ENCODE results near the gene CHTF18. TPM values are rescaled to one million over a fixed set of nuclear protein-coding genes. Genes with fewer than 3 reads are reported as not detected.
"Not testable (repeated sequence)": the region's sequence is repeated elsewhere in the genome, so short reads cannot be mapped to it uniquely, and the experiment has no call there.

The CHTF18 gene
- total RNA-seq, 1 donor from 2014 or later = 79.3 TPM

DNA sequence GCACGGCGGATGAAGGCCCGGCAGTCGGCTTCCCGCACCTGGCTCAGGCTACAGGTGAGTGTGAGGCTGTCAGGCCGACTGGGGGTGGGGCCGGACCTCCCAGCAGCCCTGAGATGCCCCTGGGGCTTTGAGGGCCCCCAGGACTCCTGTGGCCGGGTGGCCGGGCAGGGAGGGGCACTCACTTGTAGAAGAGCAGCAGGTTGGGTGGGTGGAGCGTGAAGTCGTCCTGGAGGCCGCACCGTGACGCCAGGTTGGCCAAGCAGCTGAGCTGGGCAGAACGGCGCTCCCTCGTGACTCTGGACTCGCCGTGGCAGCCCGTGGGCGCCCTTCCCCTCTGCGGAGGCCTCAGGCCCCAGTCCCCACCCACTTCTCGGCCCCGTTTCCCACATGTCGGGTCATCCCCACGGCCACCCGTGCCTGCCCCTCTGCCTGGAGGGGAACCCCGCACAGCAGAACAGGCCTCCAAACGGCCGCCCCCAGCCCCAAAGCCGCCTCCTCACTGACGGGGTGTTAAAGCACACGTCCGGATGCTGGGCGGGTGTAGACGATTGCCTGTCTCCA lies 13.1 kb upstream of the CHTF18 start:
- intact Hi-C loops (cut with micrococcal nuclease) = no loop called here

DNA sequence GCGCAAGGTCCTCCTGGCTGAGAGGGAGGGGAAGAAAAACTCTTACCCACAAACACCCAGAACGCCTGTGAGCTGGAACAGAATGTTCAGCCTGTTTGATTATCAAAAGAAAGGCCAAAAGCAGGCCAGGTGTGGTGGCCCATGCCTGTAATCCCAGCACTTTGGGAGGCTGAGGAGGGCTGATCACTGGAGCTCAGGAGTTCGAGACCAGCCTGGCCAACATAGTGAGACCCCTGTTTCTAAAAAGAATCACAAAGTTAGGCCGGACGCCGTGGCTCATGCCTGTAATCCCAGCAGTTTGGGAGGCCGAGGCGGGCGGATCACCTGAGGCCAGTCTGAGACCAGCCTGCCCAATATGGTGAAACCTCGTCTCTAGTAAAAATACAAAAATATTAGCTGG lies 12.1 kb upstream of the CHTF18 start:
- intact Hi-C loops (cut with micrococcal nuclease) = not testable (repeated sequence)

DNA sequence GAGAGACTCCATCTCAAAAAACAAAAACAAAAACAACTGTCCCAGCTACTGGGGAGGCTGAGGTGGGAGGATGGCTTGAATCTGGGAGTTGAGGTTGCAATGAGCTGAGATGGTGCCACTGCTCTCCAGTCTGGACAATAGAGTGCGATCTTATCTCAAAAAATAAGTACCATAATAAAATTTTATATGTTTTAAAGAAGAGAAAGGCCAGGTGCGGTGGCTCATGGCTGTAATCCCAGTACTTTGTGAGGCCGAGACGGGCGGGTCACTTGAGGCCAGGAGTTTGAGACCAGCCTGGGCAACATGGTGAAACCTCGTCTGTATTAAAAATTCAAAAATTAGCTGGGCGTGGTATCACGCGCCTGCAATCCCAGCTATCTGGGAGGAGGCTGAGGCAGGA lies 11.6 kb upstream of the CHTF18 start:
- intact Hi-C loops (cut with micrococcal nuclease) = no loop called here

DNA sequence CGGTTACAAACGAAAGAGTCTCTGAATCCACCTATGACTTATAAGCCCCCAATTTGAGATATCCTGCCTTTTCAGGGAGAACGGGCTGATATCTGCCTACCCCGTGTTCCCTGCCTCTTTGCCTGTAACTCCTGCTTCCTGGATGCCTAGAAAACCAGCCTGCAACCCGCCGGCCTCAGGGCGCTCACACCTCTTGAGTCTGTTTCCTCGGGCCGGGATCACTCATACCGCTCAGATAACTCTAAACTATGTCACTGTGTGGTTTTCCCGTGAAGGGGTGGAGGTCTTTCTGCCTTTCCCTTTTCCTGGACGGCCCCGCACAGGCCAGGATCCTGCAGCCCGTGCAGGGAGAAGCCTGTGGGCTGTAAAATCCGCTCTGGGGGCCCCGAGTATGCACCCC lies 10.6 kb upstream of the CHTF18 start:
- intact Hi-C loops (cut with micrococcal nuclease) = no loop called here

DNA sequence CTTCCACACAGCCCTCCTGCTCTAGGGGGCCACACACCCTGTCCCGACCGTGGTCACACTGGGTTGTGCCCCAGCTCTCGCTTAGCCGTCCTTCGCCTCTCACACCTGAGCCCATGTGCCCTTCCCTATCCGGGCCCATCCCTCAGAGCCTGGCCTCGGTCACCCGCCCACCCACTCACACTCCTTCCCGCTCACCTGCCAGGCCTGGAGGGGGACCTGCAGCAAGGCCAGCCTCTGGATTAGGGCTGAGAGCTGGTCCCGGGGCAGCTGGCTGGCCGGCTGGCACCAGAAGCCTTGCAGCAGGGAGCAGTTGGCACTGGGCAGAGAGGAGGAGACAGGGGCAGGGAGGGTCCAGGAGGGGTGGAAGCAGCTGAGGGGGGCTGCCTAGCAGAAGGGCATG lies 10.0 kb upstream of the CHTF18 start:
- intact Hi-C loops (cut with micrococcal nuclease) = no loop called here

DNA sequence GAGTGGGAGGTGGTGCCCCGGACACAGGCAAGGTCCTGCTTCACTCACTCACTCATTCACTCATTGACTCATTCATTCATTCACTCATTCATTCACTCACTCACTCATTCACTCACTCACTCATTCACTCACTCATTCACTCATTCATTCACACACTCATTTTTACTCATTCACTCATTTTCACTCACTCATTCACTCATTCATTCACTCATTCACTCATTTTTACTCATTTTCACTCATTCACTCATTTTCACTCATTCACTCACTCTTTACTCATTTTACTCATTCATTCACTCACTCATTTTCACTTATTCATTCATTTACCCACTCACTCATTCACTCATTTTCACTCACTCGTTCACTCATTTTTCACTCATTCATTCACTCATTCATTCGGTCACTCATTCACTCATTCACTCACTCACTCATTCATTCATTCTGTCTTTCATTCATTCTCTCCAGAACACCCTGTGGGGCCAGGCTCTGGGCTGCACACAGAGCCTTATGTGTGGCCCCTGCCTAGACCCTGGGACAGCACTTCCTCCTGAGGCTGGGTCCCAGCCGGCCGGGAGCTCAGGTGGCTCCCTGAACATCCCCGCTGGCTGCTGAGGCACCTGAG lies 9.4 kb upstream of the CHTF18 start:
- intact Hi-C loops (cut with micrococcal nuclease) = no loop called here

DNA sequence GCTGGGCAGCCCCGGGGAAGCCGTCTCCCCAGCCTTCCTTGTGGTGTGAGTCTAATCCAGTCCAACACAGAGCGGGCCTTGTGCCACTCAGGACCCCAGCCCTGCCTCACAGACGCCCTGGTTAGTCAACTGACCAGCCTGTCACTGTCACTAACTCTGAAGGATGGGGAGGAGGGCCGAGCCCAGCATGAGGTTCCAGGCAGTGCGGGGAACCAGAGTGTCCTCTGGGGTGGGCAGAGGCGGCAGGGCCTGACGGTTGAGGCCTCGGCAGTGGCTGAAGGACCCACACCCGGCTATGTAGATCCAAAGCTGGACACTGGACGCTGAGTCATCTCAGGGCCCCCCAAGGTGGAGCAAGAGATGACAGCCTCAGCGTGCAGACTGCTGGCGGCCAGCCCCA lies 8.9 kb upstream of the CHTF18 start:
- intact Hi-C loops (cut with micrococcal nuclease) = no loop called here

DNA sequence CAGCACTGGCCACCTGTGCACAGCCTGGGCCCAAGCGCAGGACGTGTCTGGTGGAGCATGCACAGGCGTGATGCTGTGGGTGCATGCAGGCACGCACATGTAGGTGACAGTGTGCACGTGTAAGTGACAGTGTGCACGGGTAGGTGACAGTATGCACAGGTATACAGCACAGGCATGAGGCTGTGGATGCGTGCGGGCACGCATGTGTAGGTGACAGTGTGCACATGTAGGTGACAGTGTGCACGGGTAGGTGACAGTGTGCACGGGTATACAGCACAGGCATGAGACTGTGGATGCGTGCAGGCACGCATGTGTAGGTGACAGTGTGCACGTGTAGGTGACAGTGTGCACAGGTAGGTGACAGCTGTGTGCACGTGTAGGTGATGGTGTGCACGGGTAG lies 8.1 kb upstream of the CHTF18 start:
- intact Hi-C loops (cut with micrococcal nuclease) = no loop called here

DNA sequence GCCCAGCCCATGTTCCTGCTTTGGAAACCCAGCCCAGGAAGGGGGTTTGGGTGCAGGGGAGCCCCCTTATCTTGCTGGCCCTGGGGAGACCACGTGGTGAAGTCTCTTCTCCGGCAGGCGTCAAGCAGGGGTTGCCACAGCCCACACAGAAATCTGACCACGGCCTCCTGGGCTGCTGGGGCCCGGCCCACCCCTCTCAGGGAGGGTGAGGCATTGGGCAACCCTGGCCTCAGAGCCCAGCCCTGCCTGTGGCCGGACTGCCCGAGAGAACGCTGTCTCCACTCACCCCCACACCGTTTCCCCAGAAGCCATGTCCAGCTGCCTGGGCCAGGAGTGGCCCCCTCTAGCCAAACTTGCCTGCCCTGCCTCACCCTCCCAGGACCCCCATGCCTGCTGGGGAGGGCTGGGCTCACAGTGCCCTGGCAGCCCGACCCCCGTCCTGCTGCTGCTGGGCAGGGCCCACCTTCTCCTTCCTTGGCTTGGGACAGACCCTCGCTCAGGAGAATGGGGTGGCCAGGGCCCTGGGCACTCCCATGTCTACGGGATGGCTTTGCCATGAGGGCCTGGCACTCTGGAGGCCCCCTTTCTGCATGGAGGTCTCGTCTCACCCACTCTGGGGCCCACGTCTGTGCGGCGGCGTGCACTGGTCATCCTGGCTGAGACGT lies 6.9 kb upstream of the CHTF18 start:
- intact Hi-C loops (cut with micrococcal nuclease) = no loop called here

DNA sequence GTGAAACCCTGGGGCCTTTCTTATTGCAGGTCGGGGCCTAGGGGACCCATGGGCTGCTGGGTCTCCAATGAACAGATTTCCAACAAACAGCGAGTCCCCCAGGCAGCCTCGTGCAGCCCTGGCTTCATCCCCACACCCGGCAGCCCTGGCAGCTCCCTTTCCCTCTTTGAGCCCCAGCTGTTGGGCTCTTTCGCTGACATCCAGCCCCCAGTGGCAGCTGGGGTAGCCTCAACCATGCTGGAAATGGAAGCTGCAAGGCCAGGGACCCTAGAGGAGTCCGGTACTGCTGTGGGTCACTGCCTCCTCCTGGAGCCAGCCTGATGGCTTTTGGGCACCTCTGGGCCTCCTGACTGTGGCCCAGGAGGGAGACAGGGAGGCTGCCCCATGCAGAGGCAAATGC lies 6.2 kb upstream of the CHTF18 start:
- intact Hi-C loops (cut with micrococcal nuclease) = no loop called here

DNA sequence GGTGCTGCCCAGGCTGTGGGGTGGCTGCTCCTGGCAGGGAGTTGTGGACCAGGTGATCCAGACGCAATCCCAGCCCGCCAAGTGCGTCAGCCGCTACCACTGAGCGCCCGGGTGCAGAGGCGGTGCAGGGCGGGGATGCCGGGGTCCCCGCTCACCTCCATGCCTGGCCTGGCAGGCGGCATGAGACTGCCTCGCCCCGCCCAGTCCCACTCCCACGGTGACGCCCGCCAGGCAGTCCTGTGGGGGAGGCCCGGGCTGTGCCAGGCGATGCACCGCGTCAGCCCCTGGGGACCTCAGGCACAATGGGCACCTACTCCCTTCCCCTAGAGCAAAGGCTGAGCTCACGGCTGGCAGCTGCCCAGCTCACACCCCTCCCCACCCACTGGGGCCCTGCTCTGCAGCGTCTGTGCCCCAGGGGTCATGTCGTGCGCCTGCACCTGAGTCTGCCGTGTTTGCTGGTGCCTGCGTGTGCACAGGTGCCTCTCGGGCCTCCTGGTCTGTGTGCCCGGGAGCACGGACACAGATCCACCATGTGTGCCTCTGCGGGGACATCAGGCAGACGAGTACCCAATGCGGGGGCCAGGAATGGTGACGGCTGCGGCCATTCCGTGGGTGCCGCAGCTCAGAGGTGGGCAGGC lies 5.5 kb upstream of the CHTF18 start:
- intact Hi-C loops (cut with micrococcal nuclease) = no loop called here

DNA sequence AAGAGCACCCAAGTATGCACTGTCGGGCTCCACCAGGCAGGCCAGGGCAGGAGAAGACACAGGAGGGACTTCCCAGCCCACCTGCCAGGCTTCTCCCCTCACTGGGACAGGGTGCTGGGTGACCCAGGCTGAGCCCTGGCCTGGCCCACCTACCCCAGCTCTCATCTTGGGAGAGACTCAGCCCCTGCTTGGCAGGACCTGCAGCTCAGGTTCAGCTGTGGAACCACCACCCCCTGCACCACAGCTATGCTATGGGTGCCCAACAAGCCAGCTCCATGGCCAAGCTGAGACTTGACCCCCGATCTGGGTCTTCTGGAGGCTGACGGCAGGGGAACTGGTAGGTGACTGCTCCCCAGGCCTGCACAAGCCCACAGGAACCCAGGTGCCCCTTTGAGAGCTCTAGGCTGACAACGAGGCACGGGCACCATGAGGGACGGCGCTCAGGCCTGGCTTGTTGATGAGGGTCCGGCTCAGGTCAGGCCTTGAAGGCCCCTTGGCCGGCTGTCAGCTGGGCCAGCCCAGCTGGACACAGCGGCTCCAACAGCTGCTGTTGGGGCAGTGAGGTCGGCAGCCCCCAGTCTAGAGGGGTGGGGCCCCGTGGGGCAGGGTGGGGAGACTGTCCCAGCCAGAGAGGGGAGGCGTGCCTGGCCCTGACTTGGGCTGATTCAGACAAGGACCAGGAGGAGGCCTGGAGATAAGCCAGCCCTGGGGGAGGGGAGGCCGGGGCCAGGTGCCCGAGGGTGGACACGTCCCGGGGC lies 4.8 kb upstream of the CHTF18 start:
- intact Hi-C loops (cut with micrococcal nuclease) = no loop called here

DNA sequence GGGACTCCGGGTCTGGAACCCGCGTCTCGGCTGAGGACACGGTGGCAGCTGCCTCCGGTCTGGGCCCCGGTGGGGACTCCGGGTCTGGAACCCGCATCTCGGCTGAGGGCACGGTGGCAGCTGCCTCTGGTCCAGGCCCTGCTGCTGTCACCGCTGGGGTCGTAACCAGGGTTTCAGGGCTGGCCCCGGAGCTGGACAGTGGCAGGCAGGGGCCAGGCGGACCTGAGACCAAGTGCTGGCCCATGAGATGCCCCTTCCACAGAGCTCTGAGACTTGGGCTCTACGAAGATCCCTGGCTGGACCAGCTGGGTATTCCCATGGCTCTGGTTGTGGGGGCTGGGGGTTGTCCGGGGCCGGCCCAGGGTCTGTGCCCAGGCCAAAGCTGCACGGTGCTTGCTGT lies 4.0 kb upstream of the CHTF18 start:
- intact Hi-C loops (cut with micrococcal nuclease) = no loop called here

DNA sequence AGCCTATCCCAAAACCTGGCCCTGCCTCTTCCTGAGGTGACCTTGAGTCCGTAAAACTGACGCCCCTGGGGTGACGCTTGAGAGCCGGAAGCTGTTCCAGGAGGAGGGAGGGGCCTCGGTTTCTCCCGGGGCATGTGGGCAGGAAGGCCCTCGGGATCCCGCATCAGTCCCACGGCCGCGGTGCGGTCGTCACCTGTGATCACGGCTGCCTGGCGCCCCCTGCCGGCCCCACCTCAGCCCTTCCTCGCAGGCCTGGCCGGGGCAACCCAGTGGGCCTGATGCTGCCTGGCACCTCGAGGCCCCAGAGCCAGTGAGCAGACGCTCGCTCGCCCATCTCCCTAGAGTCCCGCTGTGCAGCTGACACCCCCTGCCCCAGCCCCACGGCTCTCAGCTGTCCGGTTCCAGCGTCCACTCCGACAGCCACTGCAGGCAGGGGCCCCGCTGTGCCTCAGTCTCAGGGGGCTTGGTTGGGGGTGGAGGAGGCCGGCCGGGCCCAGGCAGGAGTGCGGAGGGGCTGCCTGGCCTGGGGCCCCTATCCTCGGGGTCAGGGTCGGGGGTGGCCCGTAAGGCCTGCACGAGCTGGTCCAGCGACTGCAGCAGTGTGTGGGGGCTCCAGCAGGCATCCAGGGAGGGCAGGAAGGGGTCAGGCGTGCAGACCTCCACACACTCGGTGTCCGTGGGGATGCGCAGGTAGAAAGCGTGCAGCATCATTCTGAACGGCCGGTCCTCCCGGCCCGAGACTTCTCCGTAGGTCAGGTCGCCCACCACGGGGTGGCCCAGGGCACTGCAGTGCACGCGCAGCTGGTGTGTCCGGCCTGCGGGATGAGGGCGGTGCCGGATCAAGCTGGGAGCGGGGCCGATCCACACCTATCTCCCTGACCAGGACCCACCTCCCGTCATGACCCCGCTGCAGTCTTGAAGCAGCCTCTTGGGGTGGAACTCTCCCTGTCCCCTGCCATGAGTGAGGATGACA lies 2.6 kb upstream of the CHTF18 start:
- intact Hi-C loops (cut with micrococcal nuclease) = loop anchor here (1.0 kb wide), 1 partner anchor 75 kb away; no protein-coding TSS in a partner anchor

DNA sequence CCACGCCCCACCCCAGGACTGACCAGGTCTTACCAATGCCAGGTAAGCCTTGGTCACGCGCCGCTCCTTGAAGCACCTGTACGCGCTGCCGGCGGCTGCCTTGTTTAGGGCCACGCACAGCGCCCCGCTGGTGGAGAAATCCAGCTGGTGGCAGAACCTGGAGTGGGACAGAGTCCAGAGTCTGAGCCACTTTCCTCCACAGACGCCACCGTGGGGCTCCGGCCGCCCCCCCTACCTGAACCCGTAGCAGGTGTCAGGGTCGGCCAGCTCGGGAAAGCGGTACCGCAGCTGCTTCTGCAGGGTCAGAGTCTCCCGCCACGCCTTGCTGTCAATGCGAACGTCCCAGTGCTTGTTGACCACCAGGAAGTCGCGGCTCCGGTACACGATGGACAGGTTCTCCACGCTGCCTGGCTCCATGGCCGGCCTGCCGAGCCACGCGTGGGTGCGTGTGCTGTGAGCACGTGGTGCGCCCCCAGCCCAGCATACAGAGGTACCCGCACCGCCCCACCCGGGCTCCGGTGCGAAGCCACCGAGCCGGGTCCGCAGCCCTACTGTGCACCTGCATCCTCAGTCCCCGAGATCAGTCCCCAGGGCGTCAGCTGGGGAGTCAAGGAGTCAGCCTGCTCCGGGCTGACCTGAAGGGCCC lies 976 bp upstream of the CHTF18 start:
- intact Hi-C loops (cut with micrococcal nuclease) = no loop called here

DNA sequence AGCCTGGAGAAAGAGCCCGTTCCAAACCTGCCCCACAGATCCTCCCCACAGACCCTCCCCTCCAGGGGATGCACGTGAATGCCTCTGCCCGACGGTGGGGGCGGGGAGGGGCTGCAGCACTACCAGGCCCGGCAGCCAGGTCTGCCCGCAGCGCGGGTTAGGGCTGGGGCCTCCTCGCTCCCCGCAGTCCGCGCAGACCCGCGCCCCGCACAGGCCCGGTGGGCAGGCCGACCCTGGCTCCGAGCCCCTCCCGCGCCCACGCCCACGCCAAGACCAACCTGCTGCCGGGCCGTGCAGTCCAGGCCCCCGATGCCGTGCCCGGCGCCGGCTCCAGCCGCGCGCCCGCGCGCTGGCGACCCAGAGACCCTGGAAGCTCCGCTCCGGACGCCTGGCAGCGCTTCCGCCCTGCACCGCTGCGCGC lies 432 bp upstream of the CHTF18 start, which contains the start of gene RPUSD1:
Gene RPUSD1, minus strand, starts transcription at position 404 of the 421 bp plus-strand sequence. CDS start 644 bp downstream, outside the sequence.
- intact Hi-C loops (cut with micrococcal nuclease) = loop anchor here (1.0 to 2.0 kb wide), 2 partner anchors 19 to 183 kb away; partner anchors contain the start of gene LMF1

DNA sequence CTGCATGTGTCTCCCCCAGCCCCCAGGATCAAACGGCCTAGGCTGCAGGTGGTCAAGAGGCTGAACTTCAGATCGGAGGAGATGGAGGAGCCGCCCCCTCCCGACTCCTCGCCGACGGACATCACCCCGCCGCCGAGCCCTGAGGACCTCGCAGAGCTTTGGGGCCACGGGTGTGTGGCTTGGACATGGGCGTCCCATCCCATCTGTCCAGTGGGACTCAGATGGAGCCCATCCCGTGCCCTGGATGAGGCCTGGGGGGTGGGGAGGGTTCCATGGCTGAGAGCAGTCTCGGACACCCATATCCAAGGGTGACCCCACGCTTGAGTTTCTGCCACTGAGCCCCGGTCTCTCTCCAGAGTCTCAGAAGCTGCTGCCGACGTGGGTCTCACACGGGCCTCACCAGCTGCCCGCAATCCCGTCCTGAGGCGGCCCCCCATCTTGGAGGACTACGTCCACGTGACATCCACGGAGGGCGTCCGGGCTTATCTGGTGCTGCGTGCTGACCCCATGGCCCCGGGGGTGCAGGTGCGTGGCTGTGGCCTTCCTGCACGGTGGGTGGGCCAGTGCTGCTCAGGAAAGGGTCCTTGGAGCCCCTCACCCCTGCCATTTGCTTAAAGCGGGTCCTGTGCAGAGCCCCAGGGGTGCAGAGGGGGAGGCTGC lies 901 bp downstream of the CHTF18 start:
- intact Hi-C loops (cut with micrococcal nuclease) = loop anchor here (2.0 kb wide), 1 partner anchor 181 kb away; the partner anchor contains the start of gene LMF1

DNA sequence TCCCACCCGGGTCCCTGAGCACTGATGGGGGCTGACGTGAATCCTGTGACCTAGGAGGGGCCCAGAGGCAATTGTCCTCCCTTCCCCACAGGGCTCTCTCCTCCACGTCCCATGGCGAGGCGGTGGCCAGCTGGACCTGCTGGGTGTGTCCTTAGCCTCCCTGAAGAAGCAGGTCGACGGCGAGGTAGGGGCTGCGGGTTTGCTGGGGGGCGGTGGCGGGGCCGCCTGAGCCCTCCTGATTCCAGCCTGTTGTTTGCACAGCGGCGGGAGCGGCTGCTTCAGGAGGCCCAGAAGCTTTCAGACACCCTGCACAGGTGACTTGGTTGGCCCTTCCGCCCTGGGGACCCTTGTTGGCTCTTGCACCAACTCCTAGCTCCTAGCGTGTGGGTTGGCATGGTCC lies 1.7 kb downstream of the CHTF18 start:
- intact Hi-C loops (cut with micrococcal nuclease) = no loop called here

DNA sequence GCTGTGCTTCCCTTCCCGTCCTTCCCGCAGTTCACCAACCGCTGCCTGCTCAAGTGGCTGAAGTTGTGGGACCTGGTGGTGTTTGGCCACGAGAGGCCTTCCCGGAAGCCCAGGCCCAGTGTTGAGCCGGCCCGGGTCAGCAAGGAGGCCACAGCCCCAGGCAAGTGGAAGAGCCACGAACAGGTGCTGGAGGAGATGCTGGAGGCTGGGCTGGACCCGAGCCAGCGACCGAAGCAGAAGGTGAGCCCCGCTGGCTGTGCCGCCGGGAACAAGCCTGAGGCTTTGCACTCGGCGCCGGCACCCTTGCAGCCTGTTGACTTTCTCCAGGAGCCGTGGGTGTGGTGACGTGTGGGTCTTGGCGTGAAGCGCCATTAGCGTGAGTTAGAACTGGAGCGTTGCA lies 2.7 kb downstream of the CHTF18 start:
- intact Hi-C loops (cut with micrococcal nuclease) = no loop called here
